WTC11 (cell line): ENCODE results near the gene PHACTR3. TPM values are rescaled to one million over a fixed set of nuclear protein-coding genes. Genes with fewer than 3 reads are reported as not detected.

Source experiments
- ATAC-seq: fragments of 200-7000 bp; cut with Tn5 transposase; 2 replicates; pipeline ENCODE4 v1.10.0; 2021; ENCODE audit warnings: mild to moderate bottlenecking, moderate library complexity
- CTCF ChIA-PET: fragments of 300-600 bp; sonication (Branson Sonifier 250); formaldehyde crosslinking; loops from one replicate; lab custom pipeline; 2021; ENCODE audit warnings: antibody characterized with exemption; lab: Charles Lee
- POLR2A ChIA-PET: fragments of 350-600 bp; sonication (Branson Sonifier 250); formaldehyde crosslinking; loops from one replicate; lab custom pipeline; 2021; ENCODE audit warnings: antibody characterized with exemption; lab: Charles Lee
- DNase-seq: peaks from one replicate; pipeline ENCODE4 v3.0.0; 2021; ENCODE audit warnings: low spot score
- H3K27ac Mint-ChIP-seq: 2 replicates; pipeline ENCODE4 v1.8.0; 2021; ENCODE audit warnings: mixed read lengths
- H3K27me3 Mint-ChIP-seq: 2 replicates; pipeline ENCODE4 v1.8.0; 2021; ENCODE audit warnings: low read depth, mild to moderate bottlenecking, moderate library complexity, mixed read lengths
- H3K36me3 Mint-ChIP-seq: 2 replicates; pipeline ENCODE4 v1.8.0; 2021; ENCODE audit warnings: mixed read lengths
- H3K4me1 Mint-ChIP-seq: 2 replicates; pipeline ENCODE4 v1.8.0; 2022; ENCODE audit warnings: mixed read lengths
- H3K4me3 Mint-ChIP-seq: 2 replicates; pipeline ENCODE4 v1.8.0; 2021; ENCODE audit warnings: mild to moderate bottlenecking, moderate library complexity, mixed read lengths
- H3K9me3 Mint-ChIP-seq: 2 replicates; pipeline ENCODE4 v1.8.0; 2021; ENCODE audit warnings: mixed read lengths
- ATF3 ChIP-seq: sonication (generic); formaldehyde crosslinking; conservative IDR thresholded peaks from 2 replicates; pipeline ENCODE4 v1.8.1; 2022; ENCODE audit warnings: mild to moderate bottlenecking, missing genetic modification reagents
- ATF6 ChIP-seq: sonication (generic); formaldehyde crosslinking; IDR thresholded peaks from 2 replicates; pipeline ENCODE4 v1.8.1; 2023; ENCODE audit warnings: mild to moderate bottlenecking, missing genetic modification reagents
- CREB1 ChIP-seq: sonication (generic); formaldehyde crosslinking; IDR thresholded peaks from 2 replicates; pipeline ENCODE4 v1.8.0; 2023; ENCODE audit warnings: mild to moderate bottlenecking, missing genetic modification reagents
- ESRRA ChIP-seq: sonication (generic); formaldehyde crosslinking; IDR thresholded peaks from 2 replicates; pipeline ENCODE4 v1.8.1; 2022; ENCODE audit warnings: mild to moderate bottlenecking, missing genetic modification reagents, borderline replicate concordance
- FOXJ3 ChIP-seq: sonication (generic); formaldehyde crosslinking; IDR thresholded peaks from 2 replicates; pipeline ENCODE4 v1.9.0; 2021; ENCODE audit warnings: missing genetic modification reagents, mild to moderate bottlenecking, borderline replicate concordance
- FOXP4 ChIP-seq: sonication (generic); formaldehyde crosslinking; IDR thresholded peaks from 2 replicates; pipeline ENCODE4 v1.8.0; 2022; ENCODE audit warnings: mild to moderate bottlenecking, missing genetic modification reagents
- GRHL2 ChIP-seq: fragments of 250-450 bp; sonication (Bioruptor Pico); IDR thresholded peaks from 2 replicates; pipeline ENCODE4 v1.8.0; 2022; ENCODE audit warnings: mild to moderate bottlenecking, moderate library complexity; ENCODE audit not compliant: insufficient replicate concordance, severe bottlenecking
- GTF2I ChIP-seq: fragments of 250-450 bp; sonication (Bioruptor Pico); conservative IDR thresholded peaks from 2 replicates; pipeline ENCODE4 v1.4.0; 2021; ENCODE audit warnings: mild to moderate bottlenecking
- IRF1 ChIP-seq: sonication (generic); formaldehyde crosslinking; IDR thresholded peaks from 2 replicates; pipeline ENCODE4 v1.8.0; 2023; ENCODE audit warnings: missing genetic modification reagents
- KAT7 ChIP-seq: sonication (generic); formaldehyde crosslinking; IDR thresholded peaks from 2 replicates; pipeline ENCODE4 v1.8.1; 2023; ENCODE audit warnings: missing genetic modification reagents, mild to moderate bottlenecking, borderline replicate concordance
- MXD4 ChIP-seq: fragments of 250-450 bp; sonication (Bioruptor Pico); IDR thresholded peaks from 2 replicates; pipeline ENCODE4 v1.8.0; 2021; ENCODE audit warnings: mild to moderate bottlenecking, moderate library complexity, borderline replicate concordance
- NR3C1 ChIP-seq: sonication (generic); formaldehyde crosslinking; conservative IDR thresholded peaks from 2 replicates; pipeline ENCODE4 v1.8.1; 2023; ENCODE audit warnings: low read depth, mild to moderate bottlenecking, missing genetic modification reagents
- PREB ChIP-seq: sonication (generic); formaldehyde crosslinking; IDR thresholded peaks from 2 replicates; pipeline ENCODE4 v1.8.1; 2022; ENCODE audit warnings: mild to moderate bottlenecking, missing genetic modification reagents, moderate library complexity, borderline replicate concordance
- SMAD4 ChIP-seq: sonication (generic); formaldehyde crosslinking; IDR thresholded peaks from 2 replicates; pipeline ENCODE4 v1.8.0; 2022; ENCODE audit warnings: mild to moderate bottlenecking, missing genetic modification reagents
- TCF7 ChIP-seq: sonication (generic); formaldehyde crosslinking; IDR thresholded peaks from 2 replicates; pipeline ENCODE4 v1.8.0; 2022; ENCODE audit warnings: mild to moderate bottlenecking, low read depth, missing genetic modification reagents, moderate library complexity
- ZBTB21 ChIP-seq: sonication (generic); formaldehyde crosslinking; IDR thresholded peaks from 2 replicates; pipeline ENCODE4 v1.8.1; 2023; ENCODE audit warnings: mild to moderate bottlenecking, missing genetic modification reagents, borderline replicate concordance
- ZBTB43 ChIP-seq: sonication (generic); formaldehyde crosslinking; IDR thresholded peaks from 2 replicates; pipeline ENCODE4 v1.8.1; 2023; ENCODE audit warnings: mild to moderate bottlenecking, missing genetic modification reagents
- ZNF121 ChIP-seq: sonication (generic); formaldehyde crosslinking; IDR thresholded peaks from 2 replicates; pipeline ENCODE4 v1.8.0; 2023; ENCODE audit warnings: missing genetic modification reagents
- ZNF219 ChIP-seq: sonication (generic); formaldehyde crosslinking; IDR thresholded peaks from 2 replicates; pipeline ENCODE4 v1.8.0; 2023; ENCODE audit warnings: missing genetic modification reagents, mild to moderate bottlenecking, borderline replicate concordance
- ZNF425 ChIP-seq: fragments of 250-450 bp; sonication (Bioruptor Pico); conservative IDR thresholded peaks from 2 replicates; pipeline ENCODE4 v1.9.0; 2021; ENCODE audit warnings: mild to moderate bottlenecking
- ZNF671 ChIP-seq: fragments of 250-450 bp; sonication (Bioruptor Pico); IDR thresholded peaks from 2 replicates; pipeline ENCODE4 v1.8.0; 2021; ENCODE audit warnings: mild to moderate bottlenecking
- total RNA-seq: library from RNA; stranded (reverse); gene quantifications from 3 replicates; pipeline ENCODE4 v1.2.3, GENCODE V29; 2021

PHACTR3 gene
- total RNA-seq, 1 experiment from 2014 or later = 0.28 TPM

- TF ChIP-seq SMAD4 (CRISPR knock-in tag) (no peak), FOXP4 (CRISPR knock-in tag) (no peak), ATF6 (CRISPR knock-in tag) (no peak), CREB1 (CRISPR knock-in tag) (no peak), FOXJ3 (CRISPR knock-in tag) (no peak), ZNF219 (CRISPR knock-in tag) (no peak), ATF3 (CRISPR knock-in tag) (no peak)
- peaks cover 21% of the 10 kb centered on the region for H3K4me1 Mint-ChIP-seq
- DNase-seq = no peak
- no peaks in the 10 kb centered on the region for H3K9me3 Mint-ChIP-seq
- H3K36me3 Mint-ChIP-seq = no peaks in the 10 kb centered on the region
- no peak overlapping the region for H3K27ac Mint-ChIP-seq
- no peak for ATAC-seq
- ChIA-PET CTCF (interaction anchor here (0.5 kb wide), 1 partner anchor 125 kb away, joined by 3 read pairs; no protein-coding TSS in a partner anchor), POLR2A (no interaction called here)
- H3K27me3 Mint-ChIP-seq = peaks cover 43% of the 10 kb centered on the region
- H3K4me3 Mint-ChIP-seq = no peak overlapping the region
Observed at GRCh38 chr20:59832406-59833363, 228.3 kb downstream of the PHACTR3 start.

GRCh38 chr20:59835057-59835447 is 230.7 kb downstream of the PHACTR3 start:
- H3K27me3 Mint-ChIP-seq = peaks cover 31% of the 10 kb centered on the region
- no peak for TF ChIP-seq NR3C1
- no peak for TF ChIP-seq MXD4
- no peak for TF ChIP-seq GRHL2
- no peak for TF ChIP-seq PREB (CRISPR knock-in tag)
- no peak for TF ChIP-seq GTF2I (CRISPR knock-in tag)
- TF ChIP-seq ZBTB43 (CRISPR knock-in tag) = no peak
- no peak for TF ChIP-seq FOXJ3 (CRISPR knock-in tag)
- no peak for TF ChIP-seq SMAD4 (CRISPR knock-in tag)
- TF ChIP-seq IRF1 (CRISPR knock-in tag) = no peak
- TF ChIP-seq KAT7 (CRISPR knock-in tag) = no peak
- no peak for TF ChIP-seq ZNF425
- no peak for TF ChIP-seq ZNF121 (CRISPR knock-in tag)
- TF ChIP-seq ZBTB21 (CRISPR knock-in tag) = no peak
- no peak for TF ChIP-seq TCF7
- no peak for TF ChIP-seq ESRRA (CRISPR knock-in tag)
- TF ChIP-seq ZNF671 = no peak

More at GRCh38 chr20:59835057-59835447, 230.7 kb downstream of the PHACTR3 start:
- ATAC-seq (no peak), DNase-seq (no peak)
- POLR2A ChIA-PET = no interaction called here
- Mint-ChIP-seq H3K36me3 (no peaks in the 10 kb centered on the region), H3K4me1 (peaks cover 21% of the 10 kb centered on the region), H3K27ac (no peak overlapping the region), H3K4me3 (no peak overlapping the region), H3K9me3 (no peaks in the 10 kb centered on the region)
- CTCF ChIA-PET = interaction anchor here (1.5 to 2.6 kb wide), 2 partner anchors 15 to 52 kb away, joined by 6 to 18 read pairs; no protein-coding TSS in a partner anchor
